IMR-90 (cell line): ENCODE results near the gene SS18L1.

Experiments used
- CTCF ChIP-seq: conservative IDR thresholded peaks from 2 replicates; pipeline ENCODE4 v1.5.1; 2012; ENCODE audit warnings: mild to moderate bottlenecking, low read depth, low read length, improper control_type of control experiment
- FOS ChIP-seq: fragments of 150-350 bp; IDR thresholded peaks from 2 replicates; pipeline ENCODE4 v1.6.1; 2016; ENCODE audit warnings: low read depth, low read length
- POLR2A ChIP-seq: IDR thresholded peaks from 2 replicates; pipeline ENCODE4 v1.6.1; 2012; ENCODE audit warnings: mild to moderate bottlenecking, low read depth, low read length
- RAD21 ChIP-seq: IDR thresholded peaks from 2 replicates; pipeline ENCODE4 v1.6.1; 2012; ENCODE audit warnings: low read length, improper control_type of control experiment
- RCOR1 ChIP-seq: IDR thresholded peaks from 2 replicates; pipeline ENCODE4 v1.6.1; 2012; ENCODE audit warnings: mild to moderate bottlenecking, low read length, improper control_type of control experiment; ENCODE audit not compliant: insufficient replicate concordance
- RFX5 ChIP-seq: IDR thresholded peaks from 2 replicates; pipeline ENCODE4 v1.8.0; 2012; ENCODE audit warnings: low read depth, mild to moderate bottlenecking, low read length, moderate library complexity
- SMC3 ChIP-seq: fragments of 150-350 bp; IDR thresholded peaks from 2 replicates; pipeline ENCODE4 v1.6.1; 2016; ENCODE audit warnings: low read depth, mild to moderate bottlenecking, antibody characterized with exemption, low read length, moderate library complexity
- USF2 ChIP-seq: fragments of 150-350 bp; IDR thresholded peaks from 2 replicates; pipeline ENCODE4 v1.6.1; 2017; ENCODE audit warnings: mild to moderate bottlenecking, antibody characterized with exemption, low read length, low read depth

- TF ChIP-seq CTCF (no peak), RCOR1 (no peak), POLR2A (no peak), RAD21 (no peak), SMC3 (no peak), RFX5 (no peak), USF2 (no peak), FOS (no peak)
Measured at GRCh38 chr20:62201173-62202082, 57.9 kb downstream of the SS18L1 start.
